OCI-LY3 (cell line): Measurements from ENCODE around the gene MREG.
"Not testable (repeated sequence)": the region's sequence is repeated elsewhere in the genome, so short reads cannot be mapped to it uniquely, and the experiment has no call there.

Experiments used
- H2AFZ ChIP-seq: fragments of 200-600, 300-600 bp; shearing (Covaris generic); 2 replicates; pipeline ENCODE4 v1.6.0; 2014; ENCODE audit warnings: antibody characterized with exemption, low read depth, low read length
- H3K27ac ChIP-seq: fragments of 200-600, 300-600 bp; sonication (generic); 2 replicates; pipeline ENCODE4 v1.5.1; 2014; ENCODE audit warnings: mild to moderate bottlenecking, low read length, moderate library complexity, mixed read lengths
- H3K27me3 ChIP-seq: fragments of 200-600, 300-600 bp; sonication (generic); 2 replicates; pipeline ENCODE4 v1.6.1; 2014; ENCODE audit warnings: low read depth, low read length, mixed read lengths
- H3K36me3 ChIP-seq: fragments of 200-600, 300-600 bp; sonication (generic); replicated peaks from 2 replicates; pipeline ENCODE3; 2014; ENCODE audit warnings: low read depth, low read length, mixed read lengths
- H3K4me1 ChIP-seq: fragments of 300-600, 200-600 bp; sonication (generic); 2 replicates; pipeline ENCODE4 v1.6.1; 2014; ENCODE audit warnings: low read length, mixed read lengths
- H3K4me2 ChIP-seq: fragments of 200-600, 300-600 bp; sonication (generic); 2 replicates; pipeline ENCODE4 v1.6.1; 2014; ENCODE audit warnings: low read length, mixed read lengths
- H3K4me3 ChIP-seq: fragments of 300-600, 200-600 bp; sonication (generic); 2 replicates; pipeline ENCODE4 v1.5.1; 2014; ENCODE audit warnings: antibody characterized with exemption, mild to moderate bottlenecking, low read length, moderate library complexity
- H3K79me2 ChIP-seq: fragments of 300-600, 200-600 bp; shearing (Covaris generic); 2 replicates; pipeline ENCODE4 v1.6.1; 2014; ENCODE audit warnings: mild to moderate bottlenecking, low read length, mixed read lengths
- H3K9ac ChIP-seq: fragments of 300-600, 200-600 bp; shearing (Covaris generic); 2 replicates; pipeline ENCODE4 v1.6.0; 2014; ENCODE audit warnings: mild to moderate bottlenecking, low read length, moderate library complexity
- H3K9me3 ChIP-seq: fragments of 200-600, 300-600 bp; shearing (Covaris generic); 2 replicates; pipeline ENCODE4 v1.6.1; 2014; ENCODE audit warnings: low read length, mixed read lengths; ENCODE audit not compliant: insufficient read depth
- H4K20me1 ChIP-seq: fragments of 200-600, 300-600 bp; sonication (generic); 2 replicates; pipeline ENCODE4 v1.6.1; 2016; ENCODE audit warnings: low read length, mixed read lengths; ENCODE audit not compliant: insufficient read depth
- EZH2phosphoT487 ChIP-seq: fragments of 200-600 bp; shearing (Covaris generic); IDR thresholded peaks from 2 replicates; pipeline ENCODE4 v1.6.1; 2018; ENCODE audit warnings: antibody characterized with exemption, mixed run types, low read depth
- TF ChIP-seq, protein P1 (sequence below): fragments of 200-600, 300-600 bp; sonication (generic); IDR thresholded peaks from 2 replicates; pipeline ENCODE4 v1.5.1; 2014; ENCODE audit warnings: antibody characterized with exemption, low read length, low read depth

Gene MREG

GRCh38 chr2:215997219-215997618, 16.1 kb downstream of the MREG start:
- no peak for TF ChIP-seq EZH2phosphoT487
- TF ChIP-seq, protein P1, sequence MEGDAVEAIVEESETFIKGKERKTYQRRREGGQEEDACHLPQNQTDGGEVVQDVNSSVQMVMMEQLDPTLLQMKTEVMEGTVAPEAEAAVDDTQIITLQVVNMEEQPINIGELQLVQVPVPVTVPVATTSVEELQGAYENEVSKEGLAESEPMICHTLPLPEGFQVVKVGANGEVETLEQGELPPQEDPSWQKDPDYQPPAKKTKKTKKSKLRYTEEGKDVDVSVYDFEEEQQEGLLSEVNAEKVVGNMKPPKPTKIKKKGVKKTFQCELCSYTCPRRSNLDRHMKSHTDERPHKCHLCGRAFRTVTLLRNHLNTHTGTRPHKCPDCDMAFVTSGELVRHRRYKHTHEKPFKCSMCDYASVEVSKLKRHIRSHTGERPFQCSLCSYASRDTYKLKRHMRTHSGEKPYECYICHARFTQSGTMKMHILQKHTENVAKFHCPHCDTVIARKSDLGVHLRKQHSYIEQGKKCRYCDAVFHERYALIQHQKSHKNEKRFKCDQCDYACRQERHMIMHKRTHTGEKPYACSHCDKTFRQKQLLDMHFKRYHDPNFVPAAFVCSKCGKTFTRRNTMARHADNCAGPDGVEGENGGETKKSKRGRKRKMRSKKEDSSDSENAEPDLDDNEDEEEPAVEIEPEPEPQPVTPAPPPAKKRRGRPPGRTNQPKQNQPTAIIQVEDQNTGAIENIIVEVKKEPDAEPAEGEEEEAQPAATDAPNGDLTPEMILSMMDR, result no peak
- no peaks in the 10 kb centered on the region for H3K9me3 ChIP-seq
- peaks cover 57% of the 10 kb centered on the region for H4K20me1 ChIP-seq
- no peak overlapping the region for H3K4me2 ChIP-seq
- H2AFZ ChIP-seq, result no peak overlapping the region
- peaks cover 20% of the 10 kb centered on the region for H3K4me1 ChIP-seq
- H3K27me3 ChIP-seq, result no peaks in the 10 kb centered on the region
- no peak overlapping the region for H3K4me3 ChIP-seq
- H3K79me2 ChIP-seq, result peaks cover 86% of the 10 kb centered on the region
- H3K36me3 ChIP-seq, result peaks cover 37% of the 10 kb centered on the region
- H3K27ac ChIP-seq, result no peak overlapping the region
- no peak overlapping the region for H3K9ac ChIP-seq

DNA sequence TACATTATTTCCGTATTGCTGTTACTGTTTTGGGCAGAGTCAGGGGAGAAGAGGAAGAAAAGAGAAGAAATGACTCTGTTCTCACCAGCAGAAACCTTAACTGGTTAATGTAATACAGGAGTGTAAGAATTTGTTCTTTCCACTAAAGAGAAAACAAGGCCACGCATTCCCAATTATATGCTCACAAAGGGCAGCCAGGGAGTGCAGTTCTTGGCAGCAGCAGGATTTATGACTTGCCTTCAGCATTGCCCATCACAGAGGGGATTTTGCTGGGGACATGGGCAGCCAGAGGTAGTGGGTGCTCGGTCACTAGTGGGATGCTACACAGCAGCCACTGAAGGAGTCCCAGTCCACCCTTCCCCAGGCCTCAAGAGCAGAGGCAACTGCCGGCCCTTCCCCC, 18.4 kb downstream of the MREG start:
- Histone ChIP-seq H3K9ac (no peak overlapping the region), H4K20me1 (peaks cover 34% of the 10 kb centered on the region), H3K27ac (no peak overlapping the region), H3K4me1 (no peaks in the 10 kb centered on the region), H3K36me3 (peaks cover 32% of the 10 kb centered on the region), H3K4me3 (no peak overlapping the region), H3K9me3 (no peaks in the 10 kb centered on the region), H3K79me2 (peaks cover 86% of the 10 kb centered on the region), H3K4me2 (no peak overlapping the region), H3K27me3 (no peaks in the 10 kb centered on the region), H2AFZ (no peak overlapping the region)
- TF ChIP-seq, protein P1, result no peak
- TF ChIP-seq EZH2phosphoT487, result no peak

- H2AFZ ChIP-seq, H3K4me1 ChIP-seq, H3K9ac ChIP-seq, H3K9me3 ChIP-seq, H3K27ac ChIP-seq, H3K4me2 ChIP-seq, H3K4me3 ChIP-seq, H3K27me3 ChIP-seq: not testable (repeated sequence)
- Histone ChIP-seq H3K79me2 (peaks cover 88% of the 10 kb centered on the region), H3K36me3 (peaks cover 29% of the 10 kb centered on the region), H4K20me1 (peaks cover 19% of the 10 kb centered on the region)
Observed at GRCh38 chr2:215988556-215989207, 24.7 kb downstream of the MREG start.

- no peak overlapping the region for H3K9ac ChIP-seq
- peaks cover 91% of the 10 kb centered on the region for H3K79me2 ChIP-seq
- H3K27me3 ChIP-seq, result no peaks in the 10 kb centered on the region
- H3K4me2 ChIP-seq, result no peak overlapping the region
- no peaks in the 10 kb centered on the region for H3K9me3 ChIP-seq
- H3K27ac ChIP-seq, result no peak overlapping the region
- peaks cover 43% of the 10 kb centered on the region for H4K20me1 ChIP-seq
- no peak overlapping the region for H3K4me3 ChIP-seq
- H3K36me3 ChIP-seq, result peaks cover 35% of the 10 kb centered on the region
- no peaks in the 10 kb centered on the region for H3K4me1 ChIP-seq
- TF ChIP-seq, protein P1, result no peak
- TF ChIP-seq EZH2phosphoT487, result no peak
- H2AFZ ChIP-seq, result no peak overlapping the region
Observed at GRCh38 chr2:215985257-215985656, 28.1 kb downstream of the MREG start.
